ENCODE results near the gene ADRA2C.

DNA sequence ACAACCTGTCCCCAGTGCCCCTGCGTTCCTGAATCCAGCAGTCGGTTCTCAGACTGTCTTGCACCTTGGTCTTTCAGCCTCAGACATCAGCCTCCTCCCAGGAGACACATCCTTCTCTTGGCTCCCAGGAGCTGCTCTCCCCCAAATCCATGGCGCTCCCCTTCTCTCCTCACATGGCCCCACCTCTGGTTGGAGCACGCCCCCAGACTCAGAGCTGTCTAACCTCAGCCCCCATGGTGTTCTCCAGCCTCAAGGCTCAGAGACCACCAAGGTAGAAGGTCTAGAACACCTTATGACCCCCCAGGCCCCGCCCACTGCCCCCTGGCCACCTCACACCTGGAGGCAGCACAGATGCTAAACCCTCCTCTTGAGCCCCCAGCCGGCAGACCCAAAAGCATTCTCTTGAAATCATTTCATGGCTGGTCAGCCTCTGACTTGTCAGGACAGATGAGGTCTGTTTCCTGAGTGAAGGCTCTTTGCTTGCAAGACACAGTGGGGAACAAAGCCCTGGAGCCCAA lies 47.9 kb downstream of the ADRA2C start:
- no peak for TF ChIP-seq POLR2AphosphoS5 (IDR thresholded peaks at IDR 0.05)
- no peak for TF ChIP-seq POLR2A (IDR thresholded peaks at IDR 0.05)
